Measurements from ENCODE around the gene SMIM11. TPM values are rescaled to one million over a fixed set of nuclear protein-coding genes. Genes with fewer than 3 reads are reported as not detected.
"Not testable (repeated sequence)": the region's sequence is repeated elsewhere in the genome, so short reads cannot be mapped to it uniquely, and the experiment has no call there.

SMIM11 gene
- total RNA-seq, 4 donors from 2014 or later, result 0.49 to 11.9 (median 4.0) TPM

- intact Hi-C loops (cut with DNase I); H3K36me3 ChIP-seq; H3K4me3 ChIP-seq; H3K9me3 ChIP-seq; H3K4me1 ChIP-seq; H3K27ac ChIP-seq; DNase-seq; H3K27me3 ChIP-seq: not testable (repeated sequence)
- WGBS, 2 donors, result no CpG with 5 or more reads among the region's 5 CpGs
These were observed 29.4 kb downstream of the SMIM11 start for GRCh38 chr21:34404742-34405141.

GRCh38 chr21:34405686-34406085 lies 30.4 kb downstream of the SMIM11 start:
- H3K27me3 ChIP-seq; H3K4me1 ChIP-seq; H3K9me3 ChIP-seq; intact Hi-C loops (cut with DNase I); H3K36me3 ChIP-seq; H3K27ac ChIP-seq; DNase-seq; H3K4me3 ChIP-seq: not testable (repeated sequence)
- no CpG with 5 or more reads among the region's 2 CpGs for WGBS, 2 donors

- no CpG with 5 or more reads among the region's 6 CpGs for WGBS, 2 donors
- H3K27me3 ChIP-seq; intact Hi-C loops (cut with DNase I); H3K4me1 ChIP-seq; H3K27ac ChIP-seq; H3K4me3 ChIP-seq; DNase-seq; H3K9me3 ChIP-seq; H3K36me3 ChIP-seq: not testable (repeated sequence)
These were observed 30.8 kb downstream of the SMIM11 start for GRCh38 chr21:34406102-34406501.

GRCh38 chr21:34406676-34407075 lies 31.4 kb downstream of the SMIM11 start:
- H3K4me1 ChIP-seq; H3K9me3 ChIP-seq; H3K27me3 ChIP-seq; H3K36me3 ChIP-seq; intact Hi-C loops (cut with DNase I); H3K4me3 ChIP-seq; H3K27ac ChIP-seq; DNase-seq: not testable (repeated sequence)
- WGBS, 2 donors, result no CpG with 5 or more reads among the region's 2 CpGs

- intact Hi-C loops (cut with DNase I); H3K9me3 ChIP-seq; H3K4me1 ChIP-seq; H3K27ac ChIP-seq; DNase-seq; H3K36me3 ChIP-seq; H3K4me3 ChIP-seq; H3K27me3 ChIP-seq: not testable (repeated sequence)
- no CpG with 5 or more reads among the region's 9 CpGs for WGBS, 2 donors
These were observed 32.0 kb downstream of the SMIM11 start for GRCh38 chr21:34407294-34407693.

GRCh38 chr21:34417448-34418077 lies 42.3 kb downstream of the SMIM11 start:
- H3K27ac ChIP-seq; H3K4me1 ChIP-seq; H3K9me3 ChIP-seq; DNase-seq; intact Hi-C loops (cut with DNase I); H3K36me3 ChIP-seq; H3K4me3 ChIP-seq; H3K27me3 ChIP-seq: not testable (repeated sequence)
- WGBS, 2 donors, result no CpG with 5 or more reads among the region's 5 CpGs

GRCh38 chr21:34423805-34424204 lies 48.5 kb downstream of the SMIM11 start, which contains the start of gene SMIM34:
Gene SMIM34 (minus strand): TSS chr21:34423951. CDS start chr21:34423839, 112 bp downstream.
- H3K27ac ChIP-seq; H3K4me3 ChIP-seq; H3K9me3 ChIP-seq; intact Hi-C loops (cut with DNase I); H3K36me3 ChIP-seq; H3K4me1 ChIP-seq; DNase-seq; H3K27me3 ChIP-seq: not testable (repeated sequence)
- no CpG with 5 or more reads among the region's 4 CpGs for WGBS, 2 donors

GRCh38 chr21:34427339-34427738 lies 52.0 kb downstream of the SMIM11 start:
- no CpG with 5 or more reads among the region's 8 CpGs for WGBS, 2 donors
- H3K36me3 ChIP-seq; intact Hi-C loops (cut with DNase I); H3K4me3 ChIP-seq; H3K27me3 ChIP-seq; DNase-seq; H3K9me3 ChIP-seq; H3K4me1 ChIP-seq; H3K27ac ChIP-seq: not testable (repeated sequence)

- H3K9me3 ChIP-seq; intact Hi-C loops (cut with DNase I); DNase-seq; H3K27ac ChIP-seq; H3K4me3 ChIP-seq; H3K27me3 ChIP-seq; H3K36me3 ChIP-seq; H3K4me1 ChIP-seq: not testable (repeated sequence)
- WGBS, 2 donors, result no CpG with 5 or more reads among the region's 6 CpGs
These were observed 53.1 kb downstream of the SMIM11 start for GRCh38 chr21:34428441-34428840.

- H3K27ac ChIP-seq; H3K4me1 ChIP-seq; H3K4me3 ChIP-seq; H3K9me3 ChIP-seq; intact Hi-C loops (cut with DNase I); DNase-seq; H3K27me3 ChIP-seq; H3K36me3 ChIP-seq: not testable (repeated sequence)
- no CpG with 5 or more reads among the region's 5 CpGs for WGBS, 2 donors
These were observed 54.4 kb downstream of the SMIM11 start for GRCh38 chr21:34429710-34430109.

Other genes with a start within 250 kb of the SMIM11 start
- not detected for gene KCNE2, start 11.5 kb upstream of the SMIM11 start, total RNA-seq
- not detected for gene SMIM34, start 48.4 kb downstream of the SMIM11 start, total RNA-seq
- 1 to 10 TPM in 1 of 4 donors, under 1 TPM in 2, not detected in 1; 0.82 to 2.3 (median 0.83) TPM for gene KCNE1, start 136.7 kb downstream of the SMIM11 start, total RNA-seq
- 10 to 100 TPM; 12.4 to 21.0 (median 17.0) TPM for gene RCAN1, start 239.6 kb downstream of the SMIM11 start, total RNA-seq

Data from esophagus squamous epithelium (tissue), 5 donors.